Measurements from ENCODE around the gene RIT1.

Gene RIT1

GRCh38 chr1:155861896-155862295 lies 49.3 kb downstream of the RIT1 start:
- H3K4me3 ChIP-seq (ENCODE audit: low read length), result no peak overlapping the region
- no peak for TF ChIP-seq ZNF274 (IDR thresholded peaks at IDR 0.05; ENCODE audit: low read depth, low read length)

GRCh38 chr1:155860970-155861510 lies 50.1 kb downstream of the RIT1 start:
- no peak for TF ChIP-seq ZNF274 (IDR thresholded peaks at IDR 0.05; ENCODE audit: low read depth, low read length)
- H3K4me3 ChIP-seq (ENCODE audit: low read length), result peak overlapping the region; percentile 64

GRCh38 chr1:155859881-155860871 lies 51.0 kb downstream of the RIT1 start:
- H3K4me3 ChIP-seq (ENCODE audit: low read length), result peak overlapping the region; percentile 64
- no peak for TF ChIP-seq ZNF274 (IDR thresholded peaks at IDR 0.05; ENCODE audit: low read depth, low read length)

- H3K4me3 ChIP-seq (ENCODE audit: low read length), result peak within 1 kb of the TSS; percentile 64
- TF ChIP-seq ZNF274 (IDR thresholded peaks at IDR 0.05; ENCODE audit: low read depth, low read length), result no peak
These were observed 51.8 kb downstream of the RIT1 start, which contains the start of gene SYT11 for GRCh38 chr1:155859234-155859829. SYT11 (plus strand) TSS chr1:155859567; CDS start chr1:155859762, 195 bp downstream.

- TF ChIP-seq ZNF274 (IDR thresholded peaks at IDR 0.05; ENCODE audit: low read depth, low read length), result no peak
- H3K4me3 ChIP-seq (ENCODE audit: low read length), result peak overlapping the region; percentile 52
These were observed 52.3 kb downstream of the RIT1 start for GRCh38 chr1:155858800-155859233.

- TF ChIP-seq ZNF274 (IDR thresholded peaks at IDR 0.05; ENCODE audit: low read depth, low read length), result no peak
- H3K4me3 ChIP-seq (ENCODE audit: low read length), result peak within 1 kb of the TSS; percentile 85
These were observed 53.9 kb downstream of the RIT1 start, which contains the start of gene GON4L for GRCh38 chr1:155856975-155857930. GON4L (minus strand) TSS chr1:155857214; CDS start chr1:155853780, 3,434 bp downstream.

- peak overlapping the region; percentile 85 for H3K4me3 ChIP-seq (ENCODE audit: low read length)
- no peak for TF ChIP-seq ZNF274 (IDR thresholded peaks at IDR 0.05; ENCODE audit: low read depth, low read length)
These were observed 54.7 kb downstream of the RIT1 start for GRCh38 chr1:155856257-155856974.

GRCh38 chr1:155850345-155850744 lies 60.8 kb downstream of the RIT1 start:
- H3K4me3 ChIP-seq (ENCODE audit: low read length), result no peak overlapping the region
- no peak for TF ChIP-seq ZNF274 (IDR thresholded peaks at IDR 0.05; ENCODE audit: low read depth, low read length)

- no peak for TF ChIP-seq ZNF274 (IDR thresholded peaks at IDR 0.05; ENCODE audit: low read depth, low read length)
- no peak overlapping the region for H3K4me3 ChIP-seq (ENCODE audit: low read length)
These were observed 63.2 kb downstream of the RIT1 start for GRCh38 chr1:155847823-155848529.

Data from GM08714 (cell line).